Osteocyte (in vitro differentiated cells): ENCODE measurements around the gene PLK5. TPM values are rescaled to one million over a fixed set of nuclear protein-coding genes. Genes with fewer than 3 reads are reported as not detected.

ENCODE experiments used
- DNase-seq: peaks from one replicate; pipeline ENCODE4 v3.0.0; 2021; ENCODE audit warnings: mixed read lengths; ENCODE audit not compliant: unreplicated experiment; ENCODE audit errors: extremely low spot score
- H3K27ac Mint-ChIP-seq: one replicate; pipeline ENCODE4 v1.8.0; 2021; ENCODE audit warnings: mild to moderate bottlenecking, mixed read lengths; ENCODE audit not compliant: unreplicated experiment
- H3K27me3 Mint-ChIP-seq: one replicate; pipeline ENCODE4 v1.8.0; 2021; ENCODE audit warnings: mixed read lengths; ENCODE audit not compliant: unreplicated experiment
- H3K36me3 Mint-ChIP-seq: one replicate; pipeline ENCODE4 v1.8.0; 2021; ENCODE audit warnings: mixed read lengths; ENCODE audit not compliant: unreplicated experiment
- H3K4me1 Mint-ChIP-seq: one replicate; pipeline ENCODE4 v1.8.0; 2021; ENCODE audit warnings: mixed read lengths; ENCODE audit not compliant: unreplicated experiment
- H3K4me3 Mint-ChIP-seq: one replicate; pipeline ENCODE4 v1.8.0; 2021; ENCODE audit warnings: mild to moderate bottlenecking, moderate library complexity, mixed read lengths; ENCODE audit not compliant: unreplicated experiment
- H3K9me3 Mint-ChIP-seq: one replicate; pipeline ENCODE4 v1.8.0; 2021; ENCODE audit warnings: mixed read lengths; ENCODE audit not compliant: unreplicated experiment
- total RNA-seq: library from RNA; stranded (reverse); gene quantifications from 2 replicates; pipeline ENCODE4 v1.2.1, GENCODE V29; 2021
- TF ChIP-seq, protein P1 (sequence below): fragments of 200-600 bp; sonication (generic); IDR thresholded peaks from 2 replicates; pipeline ENCODE4 v1.5.0; 2021; ENCODE audit warnings: antibody characterized with exemption, mild to moderate bottlenecking, moderate library complexity

Gene PLK5
- total RNA-seq, 1 donor from 2014 or later = 0.54 TPM

- H3K36me3 Mint-ChIP-seq = no peaks in the 10 kb centered on the region
- DNase-seq = no peak
- H3K9me3 Mint-ChIP-seq = no peaks in the 10 kb centered on the region
- TF ChIP-seq, protein P1, sequence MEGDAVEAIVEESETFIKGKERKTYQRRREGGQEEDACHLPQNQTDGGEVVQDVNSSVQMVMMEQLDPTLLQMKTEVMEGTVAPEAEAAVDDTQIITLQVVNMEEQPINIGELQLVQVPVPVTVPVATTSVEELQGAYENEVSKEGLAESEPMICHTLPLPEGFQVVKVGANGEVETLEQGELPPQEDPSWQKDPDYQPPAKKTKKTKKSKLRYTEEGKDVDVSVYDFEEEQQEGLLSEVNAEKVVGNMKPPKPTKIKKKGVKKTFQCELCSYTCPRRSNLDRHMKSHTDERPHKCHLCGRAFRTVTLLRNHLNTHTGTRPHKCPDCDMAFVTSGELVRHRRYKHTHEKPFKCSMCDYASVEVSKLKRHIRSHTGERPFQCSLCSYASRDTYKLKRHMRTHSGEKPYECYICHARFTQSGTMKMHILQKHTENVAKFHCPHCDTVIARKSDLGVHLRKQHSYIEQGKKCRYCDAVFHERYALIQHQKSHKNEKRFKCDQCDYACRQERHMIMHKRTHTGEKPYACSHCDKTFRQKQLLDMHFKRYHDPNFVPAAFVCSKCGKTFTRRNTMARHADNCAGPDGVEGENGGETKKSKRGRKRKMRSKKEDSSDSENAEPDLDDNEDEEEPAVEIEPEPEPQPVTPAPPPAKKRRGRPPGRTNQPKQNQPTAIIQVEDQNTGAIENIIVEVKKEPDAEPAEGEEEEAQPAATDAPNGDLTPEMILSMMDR = no peak
- no peak overlapping the region for H3K27ac Mint-ChIP-seq
- no peak overlapping the region for H3K4me3 Mint-ChIP-seq
- H3K27me3 Mint-ChIP-seq = no peaks in the 10 kb centered on the region
- peaks cover 3% of the 10 kb centered on the region for H3K4me1 Mint-ChIP-seq
Observed at GRCh38 chr19:1483979-1484428, 39.9 kb upstream of the PLK5 start.

DNA sequence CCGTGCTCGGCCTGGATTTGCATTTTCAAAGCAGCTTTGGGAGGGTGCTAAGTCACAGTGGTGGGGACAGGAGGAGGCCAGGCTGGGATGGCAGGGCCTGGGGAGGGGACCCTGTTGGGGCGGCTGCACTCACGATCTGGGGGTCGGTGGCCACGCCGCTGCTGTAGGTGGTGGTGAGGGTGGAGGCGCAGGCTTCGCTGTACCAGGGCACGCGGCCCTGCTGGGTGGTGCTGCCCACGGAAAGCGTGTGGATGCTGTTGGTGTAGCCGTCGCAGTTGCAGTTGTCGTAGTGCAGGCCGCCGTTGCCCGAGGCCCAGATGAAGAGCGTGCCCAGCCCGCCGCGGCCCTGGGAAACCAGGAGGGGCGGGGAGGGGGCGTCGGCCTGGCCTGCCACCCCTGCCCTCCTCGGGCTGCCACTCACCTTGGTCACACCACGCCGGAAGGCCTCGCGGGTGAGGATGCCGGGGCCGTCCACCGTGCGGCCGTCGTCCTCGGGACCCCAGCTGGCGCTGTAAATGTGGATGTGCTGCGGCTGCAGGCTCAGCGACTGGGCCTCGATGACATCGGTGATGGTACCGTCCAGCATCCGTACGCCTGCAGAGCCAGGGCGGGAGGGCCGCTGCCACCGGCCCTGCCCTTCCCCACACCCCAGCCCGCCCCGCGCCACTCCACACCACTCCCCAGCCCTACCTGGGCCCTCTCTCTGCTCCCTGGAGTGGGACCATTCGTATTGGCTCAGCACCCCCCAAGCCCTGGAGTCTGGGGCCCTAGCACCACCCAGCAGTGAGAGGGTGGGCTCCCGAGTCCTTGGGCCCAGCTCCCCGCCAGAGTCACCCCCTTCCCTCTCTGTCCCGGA lies 36.9 kb upstream of the PLK5 start:
- H3K36me3 Mint-ChIP-seq = no peaks in the 10 kb centered on the region
- TF ChIP-seq, protein P1 = no peak
- H3K27me3 Mint-ChIP-seq = peaks cover 2% of the 10 kb centered on the region
- no peak overlapping the region for H3K27ac Mint-ChIP-seq
- H3K4me3 Mint-ChIP-seq = no peak overlapping the region
- peaks cover 9% of the 10 kb centered on the region for H3K4me1 Mint-ChIP-seq
- H3K9me3 Mint-ChIP-seq = no peaks in the 10 kb centered on the region
- peak; percentile 84 for DNase-seq

DNA sequence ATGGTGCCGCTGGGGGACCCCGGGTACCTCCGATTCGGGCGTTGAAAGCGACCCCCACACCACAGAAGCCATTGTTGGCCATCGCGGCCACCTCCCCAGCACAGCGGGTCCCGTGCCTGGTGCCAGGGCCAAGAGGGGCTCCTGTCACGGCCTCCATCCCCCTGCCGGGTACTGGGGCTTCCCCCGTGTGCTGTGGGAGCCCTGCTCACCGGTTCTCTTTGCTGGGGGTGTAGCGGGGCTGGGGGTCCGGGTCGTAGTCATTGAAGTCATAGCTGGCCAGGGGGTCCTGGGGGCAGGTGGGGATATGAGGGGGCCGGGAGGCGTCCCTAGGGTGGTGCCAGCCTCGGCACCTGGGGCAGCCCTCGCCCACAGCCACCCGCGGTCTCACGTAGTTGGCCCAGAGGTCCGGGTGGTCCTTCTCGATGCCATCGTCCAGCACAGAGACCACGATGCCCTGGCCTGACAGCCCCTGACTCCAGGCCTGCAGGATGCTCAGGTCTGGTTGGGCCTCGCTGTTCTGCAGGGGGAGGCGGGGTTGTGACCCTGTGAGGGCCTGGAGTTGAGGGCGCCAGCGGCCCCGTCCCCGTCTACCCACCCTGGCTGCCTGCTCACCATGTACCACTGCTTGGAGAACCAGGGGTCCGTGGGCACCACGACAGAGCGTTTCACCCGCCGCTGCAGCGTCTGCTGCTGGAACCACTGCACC lies 36.1 kb upstream of the PLK5 start:
- peaks cover 6% of the 10 kb centered on the region for H3K27me3 Mint-ChIP-seq
- H3K36me3 Mint-ChIP-seq = no peaks in the 10 kb centered on the region
- no peak overlapping the region for H3K27ac Mint-ChIP-seq
- H3K4me3 Mint-ChIP-seq = no peak overlapping the region
- DNase-seq = peak; percentile 83
- peaks cover 10% of the 10 kb centered on the region for H3K4me1 Mint-ChIP-seq
- TF ChIP-seq, protein P1 = no peak
- H3K9me3 Mint-ChIP-seq = no peaks in the 10 kb centered on the region

DNA sequence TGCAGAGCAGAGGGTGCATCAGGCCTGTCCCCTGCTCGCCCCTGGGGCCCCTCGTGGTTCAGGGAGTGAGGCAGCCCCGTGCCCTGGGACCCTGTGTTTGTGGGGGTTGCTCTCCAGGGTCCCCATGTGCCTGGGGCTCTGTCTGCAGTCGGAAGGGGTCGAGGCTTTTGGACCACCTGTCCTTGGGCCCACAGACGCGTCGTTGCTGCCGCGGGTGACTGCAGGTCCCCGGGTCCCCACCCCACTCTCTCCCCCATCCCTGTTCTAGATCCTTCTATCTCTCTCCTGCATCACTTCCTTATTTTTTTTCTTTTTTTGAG lies 35.6 kb upstream of the PLK5 start:
- Mint-ChIP-seq H3K27me3 (peaks cover 9% of the 10 kb centered on the region), H3K4me3 (no peak overlapping the region), H3K9me3 (no peaks in the 10 kb centered on the region), H3K27ac (no peak overlapping the region), H3K4me1 (peaks cover 10% of the 10 kb centered on the region), H3K36me3 (no peaks in the 10 kb centered on the region)
- TF ChIP-seq, protein P1 = no peak
- DNase-seq = no peak
